ENCODE data around the gene KIF26A.

- TF ChIP-seq EP300 (IDR thresholded peaks at IDR 0.05; ENCODE audit: borderline replicate concordance) (no peak), EGR1 (IDR thresholded peaks at IDR 0.05) (no peak), MAX (IDR thresholded peaks at IDR 0.05) (no peak)
Observed at GRCh38 chr14:104224131-104224505, 85.7 kb downstream of the KIF26A start.

All from Ishikawa (cell line).